GM18499 (cell line): ENCODE measurements around the gene CPVL.
"Not testable (repeated sequence)": the region's sequence is repeated elsewhere in the genome, so short reads cannot be mapped to it uniquely, and the experiment has no call there.

Experiments used
- ATAC-seq: cut with Tn5 transposase; IDR thresholded peaks from one replicate; pipeline ENCODE4 v1.9.1; 2021; ENCODE audit warnings: moderate number of reproducible peaks; ENCODE audit not compliant: insufficient read depth, unreplicated experiment

The CPVL gene

GRCh38 chr7:29123626-29124190, 22.6 kb downstream of the CPVL start:
- no peak for ATAC-seq

GRCh38 chr7:29122759-29123158, 23.6 kb downstream of the CPVL start:
- no peak for ATAC-seq

GRCh38 chr7:29122081-29122480, 24.3 kb downstream of the CPVL start:
- no peak for ATAC-seq

GRCh38 chr7:29120955-29121354, 25.4 kb downstream of the CPVL start:
- ATAC-seq = no peak

GRCh38 chr7:29119538-29119937, 26.8 kb downstream of the CPVL start:
- ATAC-seq = no peak

- ATAC-seq = no peak
Measured at GRCh38 chr7:29116361-29117200, 29.8 kb downstream of the CPVL start.

GRCh38 chr7:29115753-29116152, 30.6 kb downstream of the CPVL start:
- ATAC-seq = no peak

- ATAC-seq = no peak
Measured at GRCh38 chr7:29115130-29115687, 31.1 kb downstream of the CPVL start.

- not testable (repeated sequence) for ATAC-seq
Measured at GRCh38 chr7:29114266-29114665, 32.1 kb downstream of the CPVL start.

GRCh38 chr7:29113384-29114102, 32.8 kb downstream of the CPVL start:
- ATAC-seq = no peak

GRCh38 chr7:29112721-29113120, 33.6 kb downstream of the CPVL start:
- no peak for ATAC-seq

- no peak for ATAC-seq
Measured at GRCh38 chr7:29109899-29110298, 36.4 kb downstream of the CPVL start.

- no peak for ATAC-seq
Measured at GRCh38 chr7:29109358-29109757, 37.0 kb downstream of the CPVL start.

- no peak for ATAC-seq
Measured at GRCh38 chr7:29107056-29107455, 39.3 kb downstream of the CPVL start.

GRCh38 chr7:29106669-29106988, 39.7 kb downstream of the CPVL start:
- ATAC-seq = no peak

- no peak for ATAC-seq
Measured at GRCh38 chr7:29105752-29106668, 40.3 kb downstream of the CPVL start.

GRCh38 chr7:29105191-29105590, 41.1 kb downstream of the CPVL start:
- no peak for ATAC-seq

GRCh38 chr7:29102558-29103151, 43.7 kb downstream of the CPVL start:
- ATAC-seq = no peak

GRCh38 chr7:29100924-29101323, 45.4 kb downstream of the CPVL start:
- ATAC-seq = no peak
